Lower leg skin (tissue), 4 donors: ENCODE data around the gene STK33. TPM values are rescaled to one million over a fixed set of nuclear protein-coding genes. Genes with fewer than 3 reads are reported as not detected.

Source experiments
- DNase-seq, 2 donors: peaks; one replicate each; pipeline ENCODE4 v3.0.0-alpha.2; 2019; ENCODE audit warnings: low spot score in 2 of 2
- H3K4me3 ChIP-seq: fragments of 200-600 bp; sonication (generic); 2 replicates; pipeline ENCODE4 v1.5.1; 2017; ENCODE audit warnings: mild to moderate bottlenecking, low read depth; ENCODE audit not compliant: poor library complexity, severe bottlenecking
- CTCF ChIP-seq, 3 donors: fragments of 450-650 bp; IDR thresholded peaks; one replicate each; pipeline ENCODE4 v1.5.1; 2016; ENCODE audit warnings: antibody characterized with exemption in 3 of 3, mild to moderate bottlenecking in 3 of 3, moderate library complexity in 2 of 3
- POLR2A ChIP-seq, 2 donors: fragments of 450-650 bp; IDR thresholded peaks; one replicate each; pipeline ENCODE4 v1.6.1; 2016 to 2017; ENCODE audit warnings: antibody characterized with exemption in 2 of 2, mild to moderate bottlenecking in 1 of 2, moderate library complexity in 1 of 2
- WGBS, 2 donors: methylation state at CpG; one replicate each; pipeline ENCODE4 v1.1.5; 2018; 5-methylcytosine and 5-hydroxymethylcytosine counted together
- intact Hi-C: fragments of 100-400 bp; cut with DNase I; formaldehyde crosslinking; loops from one replicate; pipeline ENCODE4 v1.15.0; 2023; ENCODE audit warnings: low total_unique reads
- total RNA-seq, 4 donors: library from RNA; depleted of rRNA; stranded (reverse); fragments of >200 nt; gene quantifications; one replicate each; pipeline ENCODE4 v1.1.0, GENCODE V29; 2016

The STK33 gene
- total RNA-seq, 4 donors from 2014 or later, result 0.23 to 6.5 (median 0.29) TPM; not detected in 1

- no peak for TF ChIP-seq POLR2A (IDR thresholded peaks at IDR 0.05)
- no peak for TF ChIP-seq CTCF (IDR thresholded peaks at IDR 0.05)
- intact Hi-C loops, result no loop called here
- WGBS, 2 donors, result 91 to 93% methylated on average over 13 of the region's 13 CpGs
- DNase-seq, result no peak
- no peak overlapping the region for H3K4me3 ChIP-seq
Measured at GRCh38 chr11:8357891-8358566, 236.0 kb downstream of the STK33 start.

- 77 to 81% methylated on average over 4 of the region's 4 CpGs for WGBS, 2 donors
- no peak for DNase-seq
- no peak for TF ChIP-seq POLR2A (IDR thresholded peaks at IDR 0.05)
- TF ChIP-seq CTCF (IDR thresholded peaks at IDR 0.05), result no peak
- H3K4me3 ChIP-seq, result no peak overlapping the region
- intact Hi-C loops, result no loop called here
Measured at GRCh38 chr11:8357505-8357888, 236.5 kb downstream of the STK33 start.

GRCh38 chr11:8356721-8357504, 237.1 kb downstream of the STK33 start:
- TF ChIP-seq POLR2A (IDR thresholded peaks at IDR 0.05) (no peak), CTCF (IDR thresholded peaks at IDR 0.05) (no peak)
- WGBS, 2 donors, result 64 to 75% methylated on average over 28 of the region's 30 CpGs
- no peak overlapping the region for H3K4me3 ChIP-seq
- intact Hi-C loops, result no loop called here
- DNase-seq, result no peak

GRCh38 chr11:8356216-8356615, 237.8 kb downstream of the STK33 start:
- intact Hi-C loops, result no loop called here

GRCh38 chr11:8355416-8355742, 238.6 kb downstream of the STK33 start:
- TF ChIP-seq CTCF (IDR thresholded peaks at IDR 0.05) (no peak), POLR2A (IDR thresholded peaks at IDR 0.05) (no peak)
- intact Hi-C loops, result no loop called here
- DNase-seq, result no peak
- 82 to 86% methylated on average over 5 of the region's 5 CpGs for WGBS, 2 donors
- no peak overlapping the region for H3K4me3 ChIP-seq

More at GRCh38 chr11:8356216-8356615, 237.8 kb downstream of the STK33 start:
- DNase-seq, result no peak
- no peak overlapping the region for H3K4me3 ChIP-seq
- 73 to 93% methylated on average over 8 of the region's 8 CpGs for WGBS, 2 donors
- no peak for TF ChIP-seq CTCF (IDR thresholded peaks at IDR 0.05)
- no peak for TF ChIP-seq POLR2A (IDR thresholded peaks at IDR 0.05)
